ENCODE measurements around the gene EEA1.

- TF ChIP-seq POLR2A (IDR thresholded peaks at IDR 0.05) (no peak), CTCF (IDR thresholded peaks at IDR 0.05) (no peak)
Measured at GRCh38 chr12:92737855-92738850, 190.9 kb downstream of the EEA1 start.
